ENCODE results near the gene GARIN5A. TPM values are rescaled to one million over a fixed set of nuclear protein-coding genes. Genes with fewer than 3 reads are reported as not detected.

GARIN5A gene
- total and polyA plus RNA-seq, 2 experiments from 2014 or later, result 5.0 to 10.4 TPM

DNA sequence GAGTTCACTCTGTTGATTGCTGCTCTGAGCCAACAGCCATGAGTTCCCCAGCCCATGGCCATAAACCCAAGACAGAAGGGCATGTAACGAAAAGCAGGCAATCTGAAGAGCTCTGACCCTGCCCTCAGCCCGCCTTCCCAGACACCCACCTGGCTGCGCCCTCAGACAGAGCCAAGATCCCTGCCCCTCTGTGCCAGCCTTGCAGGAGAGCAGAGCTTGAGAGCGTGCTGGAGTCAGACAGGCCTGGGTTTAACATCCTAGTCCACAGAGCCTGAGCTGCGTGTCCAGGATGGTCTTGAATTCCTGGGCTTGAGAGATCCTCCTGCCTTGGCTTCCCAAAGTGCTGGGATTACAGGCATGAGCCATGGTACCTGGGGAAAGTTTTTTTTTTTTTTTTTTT, 19.3 kb downstream of the GARIN5A start:
- H3K27ac ChIP-seq, result no peak overlapping the region
- TF ChIP-seq EZH2 (IDR thresholded peaks at IDR 0.05; ENCODE audit: borderline replicate concordance), result no peak
- TF ChIP-seq EZH2phosphoT487 (IDR thresholded peaks at IDR 0.05; ENCODE audit: low read depth, severe bottlenecking, unreplicated experiment), result no peak
- H3K36me3 ChIP-seq (replicated peaks; ENCODE audit: insufficient read depth, low read depth), result no peaks in the 10 kb centered on the region
- H2AFZ ChIP-seq, result no peak overlapping the region
- H3K79me2 ChIP-seq, result no peaks in the 10 kb centered on the region
- H3K9me3 ChIP-seq (ENCODE audit: low read depth), result no peaks in the 10 kb centered on the region
- no peak for DNase-seq (ENCODE audit: low spot score)
- 87% methylated on average over 5 of the region's 5 CpGs for WGBS (ENCODE audit: low lambda C conversion rate, missing lambda C conversion rate)
- no peaks in the 10 kb centered on the region for H3K27me3 ChIP-seq
- no peaks in the 10 kb centered on the region for H3K4me1 ChIP-seq (ENCODE audit: insufficient read depth)
- H3K4me3 ChIP-seq, result no peak overlapping the region
- H4K20me1 ChIP-seq (ENCODE audit: insufficient read depth, poor library complexity, severe bottlenecking), result no peaks in the 10 kb centered on the region
- H3K9me2 ChIP-seq (replicated peaks; ENCODE audit: insufficient read depth), result no peaks in the 10 kb centered on the region
- no peak overlapping the region for H3K4me2 ChIP-seq

DNA sequence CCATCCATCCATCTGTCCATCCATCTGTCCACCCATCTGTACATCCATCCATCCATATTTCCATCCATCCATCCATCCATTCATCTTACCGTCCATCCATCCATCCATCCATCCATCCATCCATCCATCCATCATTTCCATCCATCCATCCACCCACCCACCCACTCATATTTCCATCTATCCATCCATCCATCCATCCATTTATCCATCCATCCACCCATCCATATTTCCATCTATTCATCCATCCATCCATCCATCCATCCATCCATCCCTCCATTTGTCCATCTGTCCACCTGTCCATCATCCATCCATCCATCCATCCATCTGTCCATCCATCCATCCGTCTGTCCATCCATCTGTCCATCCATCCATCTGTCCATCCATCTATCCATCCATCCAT, 20.7 kb downstream of the GARIN5A start:
- Histone ChIP-seq H3K36me3 (replicated peaks; ENCODE audit: insufficient read depth, low read depth) (no peaks in the 10 kb centered on the region), H3K9me3 (ENCODE audit: low read depth) (no peaks in the 10 kb centered on the region), H2AFZ (no peak overlapping the region), H3K27me3 (no peaks in the 10 kb centered on the region), H3K4me2 (no peak overlapping the region), H3K4me3 (no peak overlapping the region), H3K79me2 (no peaks in the 10 kb centered on the region), H4K20me1 (ENCODE audit: insufficient read depth, poor library complexity, severe bottlenecking) (no peaks in the 10 kb centered on the region), H3K4me1 (ENCODE audit: insufficient read depth) (no peaks in the 10 kb centered on the region), H3K9me2 (replicated peaks; ENCODE audit: insufficient read depth) (no peaks in the 10 kb centered on the region), H3K27ac (no peak overlapping the region)
- DNase-seq (ENCODE audit: low spot score), result no peak
- TF ChIP-seq, protein P1, sequence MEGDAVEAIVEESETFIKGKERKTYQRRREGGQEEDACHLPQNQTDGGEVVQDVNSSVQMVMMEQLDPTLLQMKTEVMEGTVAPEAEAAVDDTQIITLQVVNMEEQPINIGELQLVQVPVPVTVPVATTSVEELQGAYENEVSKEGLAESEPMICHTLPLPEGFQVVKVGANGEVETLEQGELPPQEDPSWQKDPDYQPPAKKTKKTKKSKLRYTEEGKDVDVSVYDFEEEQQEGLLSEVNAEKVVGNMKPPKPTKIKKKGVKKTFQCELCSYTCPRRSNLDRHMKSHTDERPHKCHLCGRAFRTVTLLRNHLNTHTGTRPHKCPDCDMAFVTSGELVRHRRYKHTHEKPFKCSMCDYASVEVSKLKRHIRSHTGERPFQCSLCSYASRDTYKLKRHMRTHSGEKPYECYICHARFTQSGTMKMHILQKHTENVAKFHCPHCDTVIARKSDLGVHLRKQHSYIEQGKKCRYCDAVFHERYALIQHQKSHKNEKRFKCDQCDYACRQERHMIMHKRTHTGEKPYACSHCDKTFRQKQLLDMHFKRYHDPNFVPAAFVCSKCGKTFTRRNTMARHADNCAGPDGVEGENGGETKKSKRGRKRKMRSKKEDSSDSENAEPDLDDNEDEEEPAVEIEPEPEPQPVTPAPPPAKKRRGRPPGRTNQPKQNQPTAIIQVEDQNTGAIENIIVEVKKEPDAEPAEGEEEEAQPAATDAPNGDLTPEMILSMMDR (IDR thresholded peaks at IDR 0.05; ENCODE audit: poor library complexity), result no peak
- no peak for TF ChIP-seq EZH2 (IDR thresholded peaks at IDR 0.05; ENCODE audit: borderline replicate concordance)
- no peak for TF ChIP-seq EZH2phosphoT487 (IDR thresholded peaks at IDR 0.05; ENCODE audit: low read depth, severe bottlenecking, unreplicated experiment)
- 82% methylated on average over 2 of the region's 2 CpGs for WGBS (ENCODE audit: low lambda C conversion rate, missing lambda C conversion rate)

- Histone ChIP-seq H2AFZ (no peak overlapping the region), H3K4me3 (no peak overlapping the region), H3K27me3 (no peaks in the 10 kb centered on the region), H4K20me1 (ENCODE audit: insufficient read depth, poor library complexity, severe bottlenecking) (no peaks in the 10 kb centered on the region), H3K36me3 (replicated peaks; ENCODE audit: insufficient read depth, low read depth) (no peaks in the 10 kb centered on the region), H3K27ac (no peak overlapping the region), H3K9me2 (replicated peaks; ENCODE audit: insufficient read depth) (no peaks in the 10 kb centered on the region), H3K4me2 (no peak overlapping the region), H3K4me1 (ENCODE audit: insufficient read depth) (no peaks in the 10 kb centered on the region), H3K9me3 (ENCODE audit: low read depth) (no peaks in the 10 kb centered on the region), H3K79me2 (no peaks in the 10 kb centered on the region)
- TF ChIP-seq, protein P1 (IDR thresholded peaks at IDR 0.05; ENCODE audit: poor library complexity), result no peak
- no peak for TF ChIP-seq EZH2 (IDR thresholded peaks at IDR 0.05; ENCODE audit: borderline replicate concordance)
- TF ChIP-seq EZH2phosphoT487 (IDR thresholded peaks at IDR 0.05; ENCODE audit: low read depth, severe bottlenecking, unreplicated experiment), result no peak
- DNase-seq (ENCODE audit: low spot score), result no peak
- WGBS (ENCODE audit: low lambda C conversion rate, missing lambda C conversion rate), result 96% methylated on average over 3 of the region's 3 CpGs
Observed at GRCh38 chr19:50453243-50453642, 23.4 kb downstream of the GARIN5A start.

- DNase-seq (ENCODE audit: low spot score), result no peak
- Histone ChIP-seq H3K9me3 (ENCODE audit: low read depth) (no peaks in the 10 kb centered on the region), H4K20me1 (ENCODE audit: insufficient read depth, poor library complexity, severe bottlenecking) (no peaks in the 10 kb centered on the region), H3K4me2 (no peak overlapping the region), H3K4me1 (ENCODE audit: insufficient read depth) (no peaks in the 10 kb centered on the region), H3K4me3 (no peak overlapping the region), H3K27me3 (no peaks in the 10 kb centered on the region), H3K9me2 (replicated peaks; ENCODE audit: insufficient read depth) (no peaks in the 10 kb centered on the region), H3K36me3 (replicated peaks; ENCODE audit: insufficient read depth, low read depth) (no peaks in the 10 kb centered on the region), H3K27ac (no peak overlapping the region), H2AFZ (no peak overlapping the region), H3K79me2 (no peaks in the 10 kb centered on the region)
- TF ChIP-seq EZH2phosphoT487 (IDR thresholded peaks at IDR 0.05; ENCODE audit: low read depth, severe bottlenecking, unreplicated experiment) (no peak), EZH2 (IDR thresholded peaks at IDR 0.05; ENCODE audit: borderline replicate concordance) (no peak)
- TF ChIP-seq, protein P1 (IDR thresholded peaks at IDR 0.05; ENCODE audit: poor library complexity), result no peak
- 75% methylated on average over 6 of the region's 13 CpGs for WGBS (ENCODE audit: low lambda C conversion rate, missing lambda C conversion rate)
Observed at GRCh38 chr19:50451223-50451534, 25.5 kb downstream of the GARIN5A start.

Data from hepatocyte (in vitro differentiated cells).